WTC11 (cell line): ENCODE data around the gene SPTBN4. TPM values are rescaled to one million over a fixed set of nuclear protein-coding genes. Genes with fewer than 3 reads are reported as not detected.

Source experiments
- ATAC-seq: fragments of 200-7000 bp; cut with Tn5 transposase; 2 replicates; pipeline ENCODE4 v1.10.0; 2021; ENCODE audit warnings: mild to moderate bottlenecking, moderate library complexity
- CTCF ChIA-PET: fragments of 300-600 bp; sonication (Branson Sonifier 250); formaldehyde crosslinking; loops from one replicate; lab custom pipeline; 2021; ENCODE audit warnings: antibody characterized with exemption; lab: Charles Lee
- POLR2A ChIA-PET: fragments of 350-600 bp; sonication (Branson Sonifier 250); formaldehyde crosslinking; loops from one replicate; lab custom pipeline; 2021; ENCODE audit warnings: antibody characterized with exemption; lab: Charles Lee
- DNase-seq: peaks from one replicate; pipeline ENCODE4 v3.0.0; 2021; ENCODE audit warnings: low spot score
- H3K27ac Mint-ChIP-seq: 2 replicates; pipeline ENCODE4 v1.8.0; 2021; ENCODE audit warnings: mixed read lengths
- H3K27me3 Mint-ChIP-seq: 2 replicates; pipeline ENCODE4 v1.8.0; 2021; ENCODE audit warnings: low read depth, mild to moderate bottlenecking, moderate library complexity, mixed read lengths
- H3K36me3 Mint-ChIP-seq: 2 replicates; pipeline ENCODE4 v1.8.0; 2021; ENCODE audit warnings: mixed read lengths
- H3K4me1 Mint-ChIP-seq: 2 replicates; pipeline ENCODE4 v1.8.0; 2022; ENCODE audit warnings: mixed read lengths
- H3K4me3 Mint-ChIP-seq: 2 replicates; pipeline ENCODE4 v1.8.0; 2021; ENCODE audit warnings: mild to moderate bottlenecking, moderate library complexity, mixed read lengths
- H3K9me3 Mint-ChIP-seq: 2 replicates; pipeline ENCODE4 v1.8.0; 2021; ENCODE audit warnings: mixed read lengths
- ARID4B ChIP-seq: sonication (generic); formaldehyde crosslinking; IDR thresholded peaks from 2 replicates; pipeline ENCODE4 v1.8.0; 2023; ENCODE audit warnings: missing genetic modification reagents, mild to moderate bottlenecking, borderline replicate concordance
- CDX4 ChIP-seq: fragments of 250-450 bp; sonication (Bioruptor Pico); IDR thresholded peaks from 2 replicates; pipeline ENCODE4 v1.9.0; 2021; ENCODE audit warnings: moderate library complexity, mild to moderate bottlenecking, inconsistent platforms, borderline replicate concordance
- CREB1 ChIP-seq: sonication (generic); formaldehyde crosslinking; IDR thresholded peaks from 2 replicates; pipeline ENCODE4 v1.8.0; 2023; ENCODE audit warnings: mild to moderate bottlenecking, missing genetic modification reagents
- CREM ChIP-seq: sonication (generic); formaldehyde crosslinking; IDR thresholded peaks from 2 replicates; pipeline ENCODE4 v1.8.1; 2022; ENCODE audit warnings: mild to moderate bottlenecking, missing genetic modification reagents, moderate library complexity
- E2F4 ChIP-seq: sonication (generic); formaldehyde crosslinking; IDR thresholded peaks from 2 replicates; pipeline ENCODE4 v1.8.1; 2022; ENCODE audit warnings: low read depth, mild to moderate bottlenecking, moderate library complexity, missing genetic modification reagents, borderline replicate concordance
- E2F5 ChIP-seq: sonication (generic); formaldehyde crosslinking; IDR thresholded peaks from 2 replicates; pipeline ENCODE4 v1.8.1; 2022; ENCODE audit warnings: mild to moderate bottlenecking, moderate library complexity, missing genetic modification reagents
- EMX1 ChIP-seq: fragments of 250-450 bp; sonication (Bioruptor Pico); IDR thresholded peaks from 2 replicates; pipeline ENCODE4 v1.8.0; 2021; ENCODE audit warnings: mild to moderate bottlenecking
- FOXJ3 ChIP-seq: sonication (generic); formaldehyde crosslinking; IDR thresholded peaks from 2 replicates; pipeline ENCODE4 v1.9.0; 2021; ENCODE audit warnings: missing genetic modification reagents, mild to moderate bottlenecking, borderline replicate concordance
- NR3C1 ChIP-seq: sonication (generic); formaldehyde crosslinking; conservative IDR thresholded peaks from 2 replicates; pipeline ENCODE4 v1.8.1; 2023; ENCODE audit warnings: low read depth, mild to moderate bottlenecking, missing genetic modification reagents
- PRDM15 ChIP-seq: sonication (generic); formaldehyde crosslinking; IDR thresholded peaks from 2 replicates; pipeline ENCODE4 v1.8.0; 2022; ENCODE audit warnings: missing genetic modification reagents
- PREB ChIP-seq: sonication (generic); formaldehyde crosslinking; IDR thresholded peaks from 2 replicates; pipeline ENCODE4 v1.8.1; 2022; ENCODE audit warnings: mild to moderate bottlenecking, missing genetic modification reagents, moderate library complexity, borderline replicate concordance
- SOX15 ChIP-seq: fragments of 250-450 bp; sonication (Bioruptor Pico); IDR thresholded peaks from 2 replicates; pipeline ENCODE4 v1.9.0; 2021; ENCODE audit warnings: mild to moderate bottlenecking
- SP1 ChIP-seq: sonication (generic); formaldehyde crosslinking; conservative IDR thresholded peaks from 2 replicates; pipeline ENCODE4 v1.8.1; 2022; ENCODE audit warnings: missing genetic modification reagents
- ZBTB21 ChIP-seq: sonication (generic); formaldehyde crosslinking; IDR thresholded peaks from 2 replicates; pipeline ENCODE4 v1.8.1; 2023; ENCODE audit warnings: mild to moderate bottlenecking, missing genetic modification reagents, borderline replicate concordance
- ZNF219 ChIP-seq: sonication (generic); formaldehyde crosslinking; IDR thresholded peaks from 2 replicates; pipeline ENCODE4 v1.8.0; 2023; ENCODE audit warnings: missing genetic modification reagents, mild to moderate bottlenecking, borderline replicate concordance
- ZSCAN18 ChIP-seq: fragments of 250-450 bp; sonication (Bioruptor Pico); IDR thresholded peaks from 2 replicates; pipeline ENCODE4 v2.1.2; 2022; ENCODE audit warnings: mild to moderate bottlenecking, moderate library complexity
- total RNA-seq: library from RNA; stranded (reverse); gene quantifications from 3 replicates; pipeline ENCODE4 v1.2.3, GENCODE V29; 2021

The SPTBN4 gene
- total RNA-seq, 1 experiment from 2014 or later: 2.8 TPM

- peak overlapping the region; percentile 42 for H3K27ac Mint-ChIP-seq
- TF ChIP-seq PREB: no peak
- TF ChIP-seq SP1: peak; percentile 17; the same call in 1 of the 2 replicates
- TF ChIP-seq CREB1: no peak
- TF ChIP-seq, all 79 proteins: peak for 1
- peaks cover 17% of the 10 kb centered on the region for H3K4me1 Mint-ChIP-seq
- H3K36me3 Mint-ChIP-seq: peaks cover 27% of the 10 kb centered on the region
- peak overlapping the region; percentile 93 for H3K4me3 Mint-ChIP-seq
- peaks cover 6% of the 10 kb centered on the region for H3K27me3 Mint-ChIP-seq
- H3K9me3 Mint-ChIP-seq: no peaks in the 10 kb centered on the region
- ChIA-PET POLR2A (interaction anchor here (0.7 to 1.1 kb wide), 3 partner anchors 16 to 75 kb away, joined by 3 to 4 read pairs (median 3); no protein-coding TSS in a partner anchor), CTCF (interaction anchor here (0.7 to 2.5 kb wide), 13 partner anchors 8 to 361 kb away, joined by 3 to 23 read pairs (median 5); no protein-coding TSS in a partner anchor)
- DNase-seq (peak; percentile 86), ATAC-seq (peak; percentile 87)
Measured at GRCh38 chr19:40578442-40578908, 111.7 kb downstream of the SPTBN4 start.

GRCh38 chr19:40580619-40581018 lies 113.8 kb downstream of the SPTBN4 start:
- DNase-seq (no peak), ATAC-seq (no peak)
- peaks cover 11% of the 10 kb centered on the region for H3K4me1 Mint-ChIP-seq
- no peak overlapping the region for H3K27ac Mint-ChIP-seq
- ChIA-PET CTCF (interaction anchor here (0.6 kb wide), 2 partner anchors 61 to 1700 kb away, joined by 3 read pairs; no protein-coding TSS in a partner anchor), POLR2A (no interaction called here)
- H3K9me3 Mint-ChIP-seq: no peaks in the 10 kb centered on the region
- no peak overlapping the region for H3K4me3 Mint-ChIP-seq
- no peaks in the 10 kb centered on the region for H3K27me3 Mint-ChIP-seq
- peaks cover 41% of the 10 kb centered on the region for H3K36me3 Mint-ChIP-seq
- no peak for TF ChIP-seq FOXJ3 (CRISPR knock-in tag)
- TF ChIP-seq SOX15 (CRISPR knock-in tag): no peak
- no peak for TF ChIP-seq ZNF219 (CRISPR knock-in tag)
- TF ChIP-seq E2F4 (CRISPR knock-in tag): no peak
- no peak for TF ChIP-seq ZSCAN18 (CRISPR knock-in tag)
- no peak for TF ChIP-seq ARID4B (CRISPR knock-in tag)
- TF ChIP-seq CDX4 (CRISPR knock-in tag): no peak
- TF ChIP-seq E2F5 (CRISPR knock-in tag): no peak
- TF ChIP-seq EMX1: no peak
- no peak for TF ChIP-seq NR3C1 (CRISPR knock-in tag)
- TF ChIP-seq PREB: no peak
- no peak for TF ChIP-seq ZBTB21
- no peak for TF ChIP-seq CREM (CRISPR knock-in tag)
- TF ChIP-seq PRDM15 (CRISPR knock-in tag): no peak
